Daoy (cell line): ENCODE measurements around the gene EPB41L2. TPM values are rescaled to one million over a fixed set of nuclear protein-coding genes. Genes with fewer than 3 reads are reported as not detected.
"Not testable (repeated sequence)": the region's sequence is repeated elsewhere in the genome, so short reads cannot be mapped to it uniquely, and the experiment has no call there.

Experiments used
- DNase-seq: peaks from one replicate; pipeline ENCODE4 v3.0.0-alpha.2; 2015; ENCODE audit warnings: low read depth
- total RNA-seq: library from RNA; depleted of rRNA; stranded (reverse); fragments of >200 nt; shearing (Covaris generic); gene quantifications from 2 replicates; pipeline ENCODE4 v1.2.3, GENCODE V29; 2014

EPB41L2 gene
- total RNA-seq, 1 experiment from 2014 or later, result 14.1 TPM

- no peak for DNase-seq
Observed at GRCh38 chr6:131003488-131004386, 59.3 kb downstream of the EPB41L2 start.

DNA sequence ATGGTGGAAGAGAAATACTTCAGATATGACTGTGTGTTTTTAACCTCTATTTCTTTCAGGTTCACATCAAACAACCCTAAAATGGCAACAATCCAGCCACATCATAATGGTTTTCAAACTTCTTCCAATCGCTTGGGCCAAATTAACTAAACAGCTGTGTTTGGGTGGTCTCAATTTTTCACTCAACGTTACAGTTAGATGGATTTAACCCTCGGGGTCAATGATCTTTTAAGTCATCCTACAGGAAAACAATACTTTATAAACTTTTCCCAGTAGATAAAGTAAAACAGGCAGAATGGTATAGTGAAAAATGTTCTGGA, 60.4 kb downstream of the EPB41L2 start:
- no peak for DNase-seq

- no peak for DNase-seq
Observed at GRCh38 chr6:131001945-131002660, 60.9 kb downstream of the EPB41L2 start.

DNA sequence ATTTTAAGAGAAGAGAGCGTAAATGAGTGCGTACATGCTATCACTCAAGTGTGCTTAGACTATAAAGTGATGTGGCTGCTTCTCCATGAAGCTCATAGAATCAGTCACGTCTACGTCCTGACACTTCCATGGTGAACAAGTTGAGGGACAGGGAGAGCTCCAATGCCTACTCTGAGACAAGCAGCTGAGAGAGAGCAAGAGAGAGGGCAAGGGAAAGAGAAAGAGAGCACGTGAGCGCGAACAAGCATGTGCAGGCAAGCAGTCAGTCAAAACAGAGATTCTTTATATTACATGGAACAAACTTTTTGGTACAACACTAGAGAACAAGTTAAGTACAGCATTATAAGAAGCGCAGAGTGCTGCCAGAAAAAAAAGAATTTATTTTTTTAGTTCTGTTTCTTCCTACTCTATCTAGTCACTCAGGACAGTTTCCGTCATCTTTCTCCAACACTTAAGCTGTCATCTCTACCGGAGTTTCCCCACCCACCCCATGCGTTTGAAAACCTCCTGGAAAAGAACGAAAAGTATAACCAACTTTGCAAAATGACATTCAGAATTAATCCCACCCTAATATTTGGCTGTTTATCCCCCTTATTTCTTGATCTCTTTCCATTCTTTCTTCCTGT, 61.8 kb downstream of the EPB41L2 start:
- DNase-seq, result no peak

DNA sequence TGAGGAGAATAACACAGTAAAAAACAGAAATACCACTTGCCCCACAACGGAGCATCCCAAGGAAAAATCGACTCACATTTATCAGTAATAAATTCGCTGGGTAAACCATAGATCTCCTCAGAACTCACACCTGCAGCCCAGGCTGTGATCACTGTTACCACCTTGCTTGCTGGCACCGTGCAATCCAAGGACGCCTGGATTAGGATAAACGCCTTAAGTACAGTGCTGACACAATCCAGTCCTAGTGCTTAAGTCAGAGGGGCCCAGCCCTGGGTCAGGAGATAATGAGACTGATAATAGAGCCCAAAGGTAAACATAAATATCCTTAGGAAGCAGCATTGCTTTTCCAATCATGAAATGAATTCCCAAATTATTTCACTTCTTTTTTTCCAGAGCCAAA, 62.5 kb downstream of the EPB41L2 start:
- no peak for DNase-seq

DNA sequence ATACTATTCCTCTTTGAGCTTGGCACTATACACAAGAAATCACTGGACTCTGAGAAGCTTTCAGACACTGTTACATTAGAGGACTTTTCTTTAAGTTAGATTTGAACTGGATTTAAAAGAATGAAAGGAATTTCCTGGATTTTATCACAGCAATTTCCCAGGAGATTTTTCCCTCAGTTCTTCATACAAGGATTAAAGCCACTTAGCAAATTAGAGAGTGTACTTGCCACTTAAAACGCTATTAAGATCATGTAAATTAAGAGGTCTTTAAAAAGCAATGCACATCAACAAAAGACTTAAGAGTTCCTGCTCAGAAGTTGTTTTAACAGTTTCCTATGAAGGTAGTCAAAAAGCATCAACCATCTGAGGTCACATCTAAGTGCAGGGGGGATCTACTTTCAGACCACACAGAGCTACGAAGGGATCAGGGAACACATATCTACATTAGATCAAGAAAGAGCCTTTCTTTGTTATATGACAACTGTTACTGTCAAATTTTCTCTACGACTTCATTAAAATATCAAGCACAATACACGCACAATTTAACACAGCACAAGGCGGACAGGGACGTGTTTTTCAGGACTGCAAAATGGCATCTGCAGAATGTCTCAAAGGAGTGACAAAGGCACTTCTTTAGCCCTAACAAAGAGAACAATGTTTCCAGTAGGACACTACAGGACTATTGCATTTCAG, 65.8 kb downstream of the EPB41L2 start:
- no peak for DNase-seq

DNA sequence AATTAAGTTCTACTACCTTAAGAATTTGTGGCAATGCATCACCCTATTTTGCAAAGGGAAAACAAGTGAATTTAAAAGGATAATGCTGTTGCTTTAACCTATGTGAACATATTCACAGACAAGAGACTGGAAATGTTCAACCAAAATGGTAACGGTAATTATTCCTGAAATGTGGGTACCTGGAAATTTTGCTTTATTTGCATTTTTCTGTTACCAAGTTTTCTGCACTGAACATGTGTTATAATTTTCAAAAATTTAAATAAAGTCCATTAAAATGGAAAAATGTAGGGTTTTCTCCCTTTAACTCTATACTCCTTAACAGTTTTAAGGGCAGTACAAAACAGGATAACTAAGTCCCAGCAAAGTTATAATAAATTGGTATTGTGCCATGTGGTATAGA, 66.4 kb downstream of the EPB41L2 start:
- DNase-seq, result no peak

GRCh38 chr6:130995783-130996447, 67.1 kb downstream of the EPB41L2 start:
- no peak for DNase-seq

GRCh38 chr6:130994319-130995097, 68.5 kb downstream of the EPB41L2 start:
- DNase-seq, result no peak

- DNase-seq, result no peak
Observed at GRCh38 chr6:130993292-130993765, 69.7 kb downstream of the EPB41L2 start.

DNA sequence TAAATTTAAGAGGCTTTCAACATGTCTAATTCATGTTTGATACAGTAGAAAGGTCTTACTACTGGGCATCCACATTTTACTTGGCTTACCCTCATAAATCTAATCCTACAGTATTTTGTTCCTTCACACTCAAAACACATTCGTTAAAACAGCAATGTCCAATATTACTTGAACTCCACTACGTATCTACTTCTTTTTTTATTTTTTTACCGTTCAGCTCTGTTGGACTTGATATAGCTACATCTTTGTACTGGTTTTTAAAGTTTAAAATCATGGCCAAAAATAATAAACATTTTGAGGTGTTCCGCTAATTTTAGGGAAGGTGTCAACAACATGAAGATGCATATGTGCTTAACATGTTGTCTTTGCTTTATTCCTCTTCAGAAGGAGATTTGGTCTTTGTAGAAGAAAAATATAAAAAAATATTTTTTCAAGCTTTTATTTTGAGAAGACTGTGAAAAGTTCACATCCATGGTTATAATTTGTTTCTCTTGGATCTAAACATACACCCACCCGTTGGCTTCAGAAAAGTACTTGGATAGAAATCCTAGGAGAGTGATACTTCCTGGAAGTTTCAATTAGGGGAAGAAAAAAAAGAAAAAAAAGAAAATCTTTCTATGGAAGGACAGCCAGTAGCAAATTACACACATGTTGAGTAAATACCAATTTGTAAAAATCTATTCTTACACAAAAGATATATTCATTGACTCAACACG, 71.5 kb downstream of the EPB41L2 start:
- DNase-seq, result no peak

GRCh38 chr6:130987539-130987938, 75.5 kb downstream of the EPB41L2 start:
- DNase-seq, result not testable (repeated sequence)

- no peak for DNase-seq
Observed at GRCh38 chr6:130985115-130985514, 77.9 kb downstream of the EPB41L2 start.

DNA sequence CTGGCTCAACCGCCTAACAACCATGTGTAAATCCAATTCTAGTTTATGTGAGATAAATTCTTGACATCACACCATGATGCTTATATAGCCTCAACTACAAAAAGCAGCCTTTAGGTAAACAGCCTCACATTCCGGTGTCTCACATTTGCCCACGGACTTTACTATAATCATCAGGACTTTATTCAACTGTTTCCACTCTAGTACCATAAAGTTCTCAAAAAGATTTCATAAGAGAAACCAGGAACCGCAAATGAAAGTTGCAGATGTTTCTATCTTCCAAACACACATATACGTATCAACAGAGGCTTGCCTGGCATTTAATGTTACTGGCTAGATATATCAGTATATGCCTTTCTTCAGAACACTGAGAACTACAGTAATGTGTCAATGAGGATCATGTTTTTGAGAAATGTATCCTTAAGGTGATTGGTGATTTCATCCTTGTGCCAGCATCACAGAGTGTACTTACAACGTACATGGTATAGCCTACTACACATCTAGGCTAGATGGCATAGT, 80.0 kb downstream of the EPB41L2 start:
- no peak for DNase-seq

DNA sequence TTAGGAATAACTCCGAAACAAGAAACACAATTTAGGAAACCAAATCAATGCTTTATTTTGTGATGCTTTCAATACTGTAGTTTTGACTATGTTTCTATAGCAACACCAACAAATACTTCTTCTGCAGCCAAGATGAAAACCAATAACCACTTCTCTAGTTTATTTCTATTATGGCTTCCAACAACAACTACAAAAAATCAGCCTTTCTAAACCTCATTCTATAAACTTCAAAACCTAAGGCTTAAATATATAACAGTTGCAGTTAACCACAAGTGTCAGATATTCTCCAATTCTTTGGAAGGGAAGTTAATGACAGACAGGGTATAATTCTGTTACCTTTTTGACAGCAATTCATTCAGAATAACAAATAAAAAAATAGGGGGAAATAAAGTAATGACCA, 80.9 kb downstream of the EPB41L2 start:
- no peak for DNase-seq

DNA sequence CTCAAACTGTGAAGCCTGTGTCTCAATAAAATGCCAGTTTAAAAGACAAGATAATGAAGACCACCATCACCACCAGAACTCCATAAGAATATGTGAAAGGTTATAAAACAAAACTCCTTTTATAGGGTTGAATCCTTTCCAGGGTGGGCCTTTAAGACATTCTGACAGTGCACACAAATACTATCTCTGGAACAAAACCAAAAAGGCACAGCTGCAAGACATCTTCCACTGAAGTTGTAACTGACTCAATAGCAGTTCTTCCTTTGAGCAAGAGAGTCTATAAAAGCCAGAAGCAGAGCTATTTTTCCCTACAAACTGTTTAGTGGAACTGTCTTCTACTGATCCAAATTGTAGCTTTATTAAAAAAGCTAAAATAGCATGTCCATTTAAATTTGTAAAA, 81.6 kb downstream of the EPB41L2 start:
- DNase-seq, result no peak

GRCh38 chr6:130980310-130981032, 82.6 kb downstream of the EPB41L2 start:
- DNase-seq, result no peak

DNA sequence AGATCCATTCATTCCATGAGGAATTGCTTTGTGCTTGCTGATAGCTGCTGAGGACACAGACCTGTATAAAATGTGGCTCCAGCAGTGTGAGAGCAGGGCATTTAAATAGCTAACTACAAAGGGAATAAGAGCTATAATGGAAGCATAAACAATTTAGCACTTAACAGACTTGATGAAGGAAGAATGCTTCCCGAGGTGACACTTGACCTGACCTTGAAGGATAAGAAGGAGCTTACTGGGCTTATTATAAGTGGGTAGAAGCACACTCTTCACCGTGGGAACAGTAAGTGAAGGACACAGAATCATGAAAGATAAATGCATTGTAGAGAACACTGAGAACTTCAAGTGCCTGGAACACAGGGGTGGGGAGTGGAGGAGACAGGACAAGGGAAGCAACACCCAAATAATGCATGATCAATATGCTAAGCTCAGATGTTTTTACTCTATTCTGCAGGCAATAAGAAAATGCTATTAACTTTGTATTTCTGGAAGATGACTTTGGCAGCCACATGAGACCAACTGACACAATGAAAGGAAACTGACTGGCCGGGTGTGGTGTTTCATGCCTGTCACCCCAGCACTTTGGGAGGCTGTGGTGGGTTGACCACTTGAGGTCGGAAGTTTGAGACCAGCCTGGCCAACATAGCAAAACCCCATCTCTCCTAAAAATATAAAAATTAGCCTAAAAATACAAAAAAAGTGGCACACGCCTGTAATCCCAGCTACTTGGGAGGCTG, 84.2 kb downstream of the EPB41L2 start:
- DNase-seq, result no peak
